HG03139 (cell line): ENCODE measurements around the gene WASL.
"Not testable (repeated sequence)": the region's sequence is repeated elsewhere in the genome, so short reads cannot be mapped to it uniquely, and the experiment has no call there.

Experiments
- ATAC-seq: cut with Tn5 transposase; IDR thresholded peaks from one replicate; pipeline ENCODE4 v1.9.1; 2021; ENCODE audit not compliant: unreplicated experiment

WASL gene

GRCh38 chr7:123770378-123770777, 21.6 kb upstream of the WASL start:
- ATAC-seq = peak; percentile 73

GRCh38 chr7:123769371-123769770, 20.6 kb upstream of the WASL start:
- ATAC-seq = no peak

GRCh38 chr7:123768493-123768892, 19.7 kb upstream of the WASL start:
- ATAC-seq = no peak

DNA sequence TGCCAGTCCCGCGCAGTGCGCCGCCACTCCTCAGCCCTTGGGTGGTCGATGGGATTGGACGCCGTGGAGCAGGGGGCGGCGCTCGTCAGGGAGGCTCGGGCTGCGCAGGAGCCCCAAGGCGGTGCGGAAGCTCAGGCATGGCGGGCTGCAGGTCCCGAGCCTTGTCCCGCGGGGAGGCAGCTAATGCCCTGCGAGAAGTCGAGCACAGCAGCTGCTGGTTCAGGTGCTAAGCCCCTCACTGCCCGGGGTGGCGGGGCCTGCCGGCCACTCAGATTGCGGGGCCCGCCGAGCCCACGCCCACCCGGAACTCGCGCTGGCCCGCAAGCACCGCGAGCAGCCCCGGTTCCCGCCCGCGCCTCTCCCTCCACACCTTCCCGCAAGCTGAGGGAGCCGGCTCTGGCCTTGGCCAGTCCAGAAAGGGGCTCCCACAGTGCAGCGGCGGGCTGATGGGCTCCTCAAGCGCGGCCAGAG, 14.4 kb upstream of the WASL start:
- no peak for ATAC-seq

GRCh38 chr7:123761729-123762128, 12.9 kb upstream of the WASL start:
- no peak for ATAC-seq

- no peak for ATAC-seq
Observed at GRCh38 chr7:123757095-123757494, 8.3 kb upstream of the WASL start.

GRCh38 chr7:123755338-123755737, 6.5 kb upstream of the WASL start:
- ATAC-seq = no peak

- ATAC-seq = no peak
Observed at GRCh38 chr7:123754271-123754871, 5.6 kb upstream of the WASL start.

DNA sequence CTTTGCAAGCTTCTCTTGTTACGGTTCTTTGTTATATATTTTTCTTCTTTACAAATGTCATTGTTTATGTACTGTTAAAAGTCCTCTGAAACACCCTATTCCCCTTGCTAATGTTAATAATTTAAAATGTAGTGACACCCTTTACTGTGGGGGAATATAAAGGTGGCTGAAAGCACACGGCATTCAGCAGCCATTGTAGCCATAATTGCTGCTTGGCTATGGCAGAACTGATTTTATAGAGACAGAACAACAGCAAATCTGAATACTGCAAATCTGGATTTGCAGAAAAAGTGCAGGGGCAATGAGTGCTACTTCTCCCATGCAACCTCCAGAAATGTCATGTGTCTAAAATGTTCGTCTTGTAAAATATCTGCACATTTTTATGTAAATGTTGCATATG, 3.7 kb upstream of the WASL start:
- no peak for ATAC-seq

- ATAC-seq = no peak
Observed at GRCh38 chr7:123751821-123752220, 3.0 kb upstream of the WASL start.

DNA sequence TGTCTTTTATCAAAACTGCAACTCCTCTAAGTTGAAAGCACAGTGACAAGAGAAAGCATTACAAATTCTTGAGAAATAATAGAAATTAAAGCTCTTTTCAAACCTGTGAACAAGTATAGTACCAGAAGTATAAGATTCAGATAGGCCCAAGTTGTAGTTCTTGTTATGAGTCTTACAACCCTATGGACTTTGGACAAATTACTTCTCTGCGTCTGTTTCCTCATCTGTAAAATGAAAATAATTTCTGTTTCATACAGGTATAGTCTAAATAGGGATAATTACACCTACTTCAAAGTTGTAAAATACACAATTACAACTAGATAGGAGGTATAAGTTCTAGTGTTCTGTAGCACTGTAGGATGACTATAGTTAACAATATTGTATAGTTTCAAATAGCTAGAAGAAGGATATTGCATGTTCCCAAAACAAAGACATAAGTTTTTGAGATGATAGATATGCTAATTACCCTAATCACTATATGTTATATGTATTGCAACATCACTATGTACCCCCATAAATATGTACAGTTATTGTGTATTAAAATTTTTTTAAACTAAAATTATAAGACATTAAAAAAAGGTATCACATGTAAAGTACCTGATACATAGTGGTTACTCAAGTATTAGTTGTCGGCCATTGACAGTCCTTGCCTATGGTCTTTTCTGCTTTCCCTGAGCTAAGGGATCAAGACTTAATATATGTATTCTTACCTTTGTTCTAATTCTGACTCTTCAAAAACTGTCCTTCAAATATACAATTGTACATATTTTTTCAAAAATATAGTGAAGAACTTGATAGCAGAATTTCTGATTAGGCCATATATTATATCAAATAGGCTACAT, 1.8 kb upstream of the WASL start:
- ATAC-seq = no peak

DNA sequence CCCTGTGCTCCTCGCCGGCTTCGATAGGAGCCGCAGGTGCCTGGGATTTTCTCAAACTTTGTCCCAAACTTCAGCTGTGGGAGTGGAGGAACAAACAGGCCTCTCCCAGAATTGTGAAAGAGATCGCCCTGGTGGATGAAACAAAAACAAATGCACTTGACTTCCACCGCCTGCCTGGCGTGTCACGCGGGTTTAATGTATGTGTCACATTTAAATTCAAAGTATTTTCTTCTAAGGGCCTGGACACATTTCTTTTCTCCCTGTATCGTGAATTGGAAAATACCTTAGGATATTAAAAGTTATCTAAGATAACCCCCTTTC, 694 bp upstream of the WASL start:
- ATAC-seq = peak; percentile 19

DNA sequence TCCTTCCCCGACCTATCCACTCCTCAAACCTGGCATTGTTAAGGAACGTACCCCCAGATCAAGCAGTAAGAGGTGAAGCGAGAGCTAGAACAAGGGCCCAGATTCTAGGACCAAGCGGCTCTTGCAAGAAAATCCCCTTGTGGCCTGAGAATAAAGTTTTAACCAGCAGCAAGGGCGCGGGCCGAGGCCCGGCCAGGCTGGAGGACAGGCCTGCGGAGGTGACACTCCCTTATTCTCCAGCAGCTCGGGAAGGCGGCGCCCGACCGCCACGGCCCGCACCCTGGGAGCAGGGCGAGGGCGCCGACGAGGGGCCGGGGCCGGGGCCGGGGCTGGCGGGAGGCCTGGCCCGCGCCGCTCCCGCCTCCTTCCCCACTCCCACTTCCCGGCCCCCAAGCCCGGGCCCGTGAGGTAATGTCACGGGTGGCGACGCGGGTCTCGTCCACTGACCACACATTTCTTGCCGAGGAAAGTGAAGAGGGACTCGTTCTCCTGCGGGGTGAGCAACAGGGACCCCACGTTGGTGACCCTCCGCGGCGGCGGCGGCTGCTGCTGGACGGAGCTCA, 551 bp downstream of the WASL start:
- peak; percentile 9 for ATAC-seq

GRCh38 chr7:123747620-123748141, 1.1 kb downstream of the WASL start:
- ATAC-seq = no peak

- ATAC-seq = no peak
Observed at GRCh38 chr7:123746931-123747488, 1.8 kb downstream of the WASL start.

DNA sequence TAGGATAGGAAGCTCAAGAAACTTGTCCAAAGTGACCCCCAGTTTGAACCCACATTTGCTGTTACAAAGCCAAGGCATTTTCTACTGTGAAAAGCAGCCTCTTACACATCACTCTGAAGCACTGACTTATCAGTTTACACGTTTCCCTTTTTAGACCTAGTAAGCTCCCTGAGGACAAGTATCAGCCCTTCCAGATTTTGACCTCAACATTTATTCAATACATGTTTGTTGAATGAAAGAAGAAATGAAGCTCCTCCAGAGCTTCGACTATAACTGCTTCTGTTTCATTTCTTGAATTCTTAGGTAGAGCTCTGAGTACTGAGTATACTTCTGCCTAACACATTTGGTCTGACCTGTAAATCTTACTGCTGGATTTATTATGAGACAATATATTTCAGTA, 2.7 kb downstream of the WASL start:
- ATAC-seq = no peak

DNA sequence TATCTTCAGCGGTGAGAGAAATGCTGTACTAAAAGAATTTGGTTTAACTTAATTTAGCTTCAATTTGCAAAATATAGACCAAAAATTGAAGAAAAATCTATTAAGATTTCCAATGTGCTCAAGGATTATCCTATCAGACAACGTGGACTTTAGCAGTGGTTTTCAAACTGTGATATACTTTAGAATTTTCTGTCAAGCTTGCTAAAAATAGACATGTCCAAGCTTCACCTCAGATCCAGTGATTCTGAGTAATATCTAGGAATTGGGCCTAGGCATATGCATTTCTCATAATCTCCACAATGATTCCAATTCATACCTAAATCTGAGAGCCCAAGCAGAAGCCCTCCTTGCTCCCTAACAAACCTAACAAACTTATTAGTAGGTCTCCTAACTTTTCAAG, 3.4 kb downstream of the WASL start:
- ATAC-seq = no peak

DNA sequence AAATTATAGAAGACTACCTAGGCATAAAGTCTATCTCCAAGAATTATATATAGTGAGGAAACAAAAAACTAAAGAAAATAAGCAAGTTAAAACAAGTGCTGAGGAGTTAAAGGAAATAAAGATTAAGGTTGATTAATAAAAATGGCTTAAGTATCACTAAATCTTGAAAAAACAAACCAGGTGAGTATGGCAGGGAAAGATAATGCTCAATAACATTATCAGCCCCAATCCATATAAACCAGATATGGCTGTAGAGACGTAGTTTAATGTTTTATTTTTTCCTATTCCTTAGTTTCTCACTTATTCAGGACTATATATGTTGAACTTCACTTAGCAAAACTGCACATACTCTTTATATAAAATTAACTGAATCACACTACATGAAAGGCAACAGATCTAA, 4.4 kb downstream of the WASL start:
- ATAC-seq = no peak

DNA sequence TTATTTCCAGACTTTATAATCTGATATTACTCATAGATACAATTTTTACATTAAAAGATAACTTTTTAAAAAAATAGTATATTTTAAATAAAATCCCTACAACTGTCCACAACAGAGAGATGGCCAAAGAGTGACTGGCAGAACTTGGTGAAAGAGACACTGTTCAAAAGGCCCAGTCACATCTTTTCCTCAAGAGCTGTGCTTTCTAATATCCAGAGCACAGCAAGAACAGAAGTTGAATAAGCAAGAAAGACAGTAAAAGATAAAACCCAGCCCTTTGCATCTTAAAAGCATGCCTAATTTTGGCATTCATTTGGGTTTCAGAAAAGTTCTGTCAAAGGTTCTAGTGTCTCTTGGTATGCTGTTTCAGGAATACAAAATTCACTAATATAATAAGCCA, 6.9 kb downstream of the WASL start:
- no peak for ATAC-seq

- ATAC-seq = no peak
Observed at GRCh38 chr7:123738808-123739207, 10.0 kb downstream of the WASL start.

DNA sequence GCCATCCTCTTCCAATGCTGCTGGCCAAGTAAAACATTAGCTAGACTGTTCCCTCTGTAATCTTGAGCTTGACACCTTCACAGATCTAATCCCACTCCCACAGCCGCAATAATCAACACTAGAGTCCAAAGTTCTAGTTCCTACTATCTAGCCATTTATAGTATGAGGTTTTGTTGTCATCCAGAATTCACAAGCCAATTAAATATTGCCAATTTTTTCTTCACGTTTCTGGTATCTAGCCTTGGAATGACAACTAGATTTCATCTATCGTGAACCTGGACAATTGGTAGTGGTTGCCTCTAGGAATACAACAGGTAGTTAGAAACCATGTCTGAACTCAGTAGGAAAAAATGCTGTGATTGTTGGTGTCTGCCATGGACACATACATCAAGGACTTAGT, 10.4 kb downstream of the WASL start:
- no peak for ATAC-seq

GRCh38 chr7:123737168-123737674, 11.6 kb downstream of the WASL start:
- not testable (repeated sequence) for ATAC-seq
